ENCODE results near the gene MRPL45. TPM values are rescaled to one million over a fixed set of nuclear protein-coding genes. Genes with fewer than 3 reads are reported as not detected.

MRPL45 gene
- total RNA-seq, 3 donors from 2014 or later: 27.9 to 42.9 (median 36.8) TPM

DNA sequence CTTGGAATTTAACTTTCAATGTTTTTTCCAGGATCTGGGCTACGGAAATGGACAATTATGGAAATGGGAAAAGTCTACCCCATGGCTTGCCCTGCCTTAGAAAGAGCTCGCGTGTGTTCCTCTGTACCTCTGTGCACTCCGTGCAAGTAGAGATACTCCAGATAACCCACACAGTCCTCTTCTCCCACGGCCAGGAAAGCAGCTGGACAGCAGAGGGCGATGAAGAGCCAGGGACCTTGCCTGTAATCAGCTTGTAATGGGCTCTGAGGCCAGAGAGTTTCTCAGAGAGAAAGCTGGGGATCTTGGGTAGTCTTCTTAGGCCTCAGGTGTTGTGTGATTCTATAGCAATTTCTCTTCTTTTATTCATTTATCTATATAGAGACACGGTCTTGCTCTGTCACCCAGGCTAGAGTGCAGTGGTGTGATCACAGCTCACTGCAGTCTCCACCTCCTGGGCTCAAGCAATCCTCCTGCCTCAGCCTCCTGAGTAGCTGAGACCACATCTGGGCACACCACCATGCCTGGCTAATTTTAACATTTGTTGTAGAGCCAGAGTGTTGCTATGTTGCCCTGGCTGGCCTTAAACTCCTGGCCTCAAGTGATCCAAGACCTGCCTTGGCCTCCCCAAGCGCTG, 52.2 kb downstream of the MRPL45 start:
- H3K27me3 ChIP-seq: peaks cover 0 to under 1% of the 10 kb centered on the region in 2 donors
- TF ChIP-seq CTCF (IDR thresholded peaks at IDR 0.05) (peak; percentile 33 to 78 (median 76)), POLR2AphosphoS5 (IDR thresholded peaks at IDR 0.05) (peak in 1 of 3 donors; percentile 25), POLR2A (IDR thresholded peaks at IDR 0.05) (no peak)
- H3K9me3 ChIP-seq: no peaks in the 10 kb centered on the region
- intact Hi-C loops (cut with DNase I; ENCODE audit: low total_unique reads): loop anchor here (10.0 kb wide), 1 partner anchor 66 kb away; no protein-coding TSS in a partner anchor
- no peaks in the 10 kb centered on the region for H3K4me1 ChIP-seq
- H3K4me3 ChIP-seq: no peak overlapping the region
- peak; percentile 79 to 88 for DNase-seq (ENCODE audit: low spot score in 2 of 2)
- no peaks in the 10 kb centered on the region for H3K36me3 ChIP-seq
- H3K27ac ChIP-seq: peak overlapping the region in 1 of 2 donors; percentile 34

- DNase-seq (ENCODE audit: low spot score in 2 of 2): no peak
- Histone ChIP-seq H3K36me3 (no peaks in the 10 kb centered on the region), H3K27ac (no peak overlapping the region), H3K4me1 (peaks cover 0 to 4% of the 10 kb centered on the region in 2 donors), H3K27me3 (no peaks in the 10 kb centered on the region), H3K4me3 (no peak overlapping the region), H3K9me3 (no peaks in the 10 kb centered on the region)
- TF ChIP-seq POLR2A (IDR thresholded peaks at IDR 0.05) (no peak), POLR2AphosphoS5 (IDR thresholded peaks at IDR 0.05) (no peak)
- intact Hi-C loops (cut with DNase I; ENCODE audit: low total_unique reads): no loop called here
These were observed 53.1 kb downstream of the MRPL45 start for GRCh38 chr17:38350035-38350434.

GRCh38 chr17:38351412-38352222, 54.6 kb downstream of the MRPL45 start, which contains the start of gene SOCS7:
TSS of gene SOCS7 (plus strand) at chr17:38351844. CDS start at chr17:38352053, 209 bp downstream.
- Histone ChIP-seq H3K36me3 (no peaks in the 10 kb centered on the region), H3K9me3 (no peaks in the 10 kb centered on the region), H3K27me3 (no peaks in the 10 kb centered on the region), H3K4me3 (peak within 1 kb of the TSS; percentile 89 to 95 (median 92)), H3K4me1 (peaks cover 0 to 4% of the 10 kb centered on the region in 2 donors), H3K27ac (peak within 1 kb of the TSS; percentile 79 to 85)
- intact Hi-C loops (cut with DNase I; ENCODE audit: low total_unique reads): no loop called here
- peak; percentile 81 to 87 for DNase-seq (ENCODE audit: low spot score in 2 of 2)
- TF ChIP-seq CTCF (IDR thresholded peaks at IDR 0.05): no peak
- TF ChIP-seq POLR2A (IDR thresholded peaks at IDR 0.05): peak; percentile 21
- TF ChIP-seq POLR2AphosphoS5 (IDR thresholded peaks at IDR 0.05): peak; percentile 58 to 74 (median 70)

DNA sequence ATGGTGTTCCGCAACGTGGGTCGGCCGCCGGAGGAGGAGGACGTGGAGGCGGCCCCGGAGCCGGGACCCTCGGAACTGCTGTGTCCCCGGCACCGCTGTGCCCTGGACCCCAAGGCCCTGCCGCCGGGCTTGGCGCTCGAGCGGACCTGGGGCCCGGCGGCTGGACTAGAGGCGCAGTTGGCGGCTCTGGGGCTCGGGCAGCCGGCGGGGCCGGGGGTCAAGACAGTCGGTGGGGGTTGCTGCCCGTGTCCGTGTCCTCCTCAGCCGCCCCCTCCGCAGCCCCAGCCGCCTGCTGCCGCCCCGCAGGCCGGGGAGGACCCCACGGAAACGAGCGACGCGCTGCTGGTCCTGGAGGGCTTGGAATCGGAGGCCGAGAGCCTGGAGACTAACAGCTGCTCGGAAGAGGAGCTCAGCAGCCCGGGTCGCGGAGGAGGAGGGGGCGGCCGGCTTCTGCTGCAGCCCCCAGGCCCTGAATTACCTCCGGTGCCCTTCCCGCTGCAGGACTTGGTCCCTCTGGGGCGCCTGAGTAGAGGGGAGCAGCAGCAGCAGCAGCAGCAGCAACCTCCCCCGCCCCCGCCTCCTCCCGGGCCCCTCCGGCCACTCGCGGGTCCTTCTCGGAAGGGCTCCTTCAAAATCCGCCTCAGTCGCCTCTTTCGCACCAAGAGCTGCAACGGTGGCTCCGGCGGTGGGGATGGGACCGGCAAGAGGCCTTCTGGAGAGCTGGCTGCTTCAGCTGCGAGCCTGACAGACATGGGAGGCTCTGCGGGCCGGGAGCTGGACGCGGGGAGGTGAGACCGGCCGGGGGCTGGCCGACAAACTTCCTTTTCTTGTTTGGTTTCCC, 55.5 kb downstream of the MRPL45 start:
- H3K36me3 ChIP-seq: no peaks in the 10 kb centered on the region
- H3K4me3 ChIP-seq: peak overlapping the region; percentile 89 to 95 (median 92)
- no peaks in the 10 kb centered on the region for H3K27me3 ChIP-seq
- intact Hi-C loops (cut with DNase I; ENCODE audit: low total_unique reads): no loop called here
- peaks cover 0 to 4% of the 10 kb centered on the region in 2 donors for H3K4me1 ChIP-seq
- H3K27ac ChIP-seq: peak overlapping the region; percentile 79 to 85
- DNase-seq (ENCODE audit: low spot score in 2 of 2): no peak
- no peak for TF ChIP-seq POLR2A (IDR thresholded peaks at IDR 0.05)
- no peak for TF ChIP-seq CTCF (IDR thresholded peaks at IDR 0.05)
- TF ChIP-seq POLR2AphosphoS5 (IDR thresholded peaks at IDR 0.05): no peak
- no peaks in the 10 kb centered on the region for H3K9me3 ChIP-seq

GRCh38 chr17:38353086-38353604, 56.2 kb downstream of the MRPL45 start:
- intact Hi-C loops (cut with DNase I; ENCODE audit: low total_unique reads): no loop called here
- H3K27ac ChIP-seq: peak overlapping the region in 1 of 2 donors; percentile 85
- no peaks in the 10 kb centered on the region for H3K36me3 ChIP-seq
- peaks cover 0 to 4% of the 10 kb centered on the region in 2 donors for H3K4me1 ChIP-seq
- peak overlapping the region; percentile 89 to 95 (median 92) for H3K4me3 ChIP-seq
- no peak for DNase-seq (ENCODE audit: low spot score in 2 of 2)
- no peaks in the 10 kb centered on the region for H3K9me3 ChIP-seq
- TF ChIP-seq CTCF (IDR thresholded peaks at IDR 0.05): no peak
- no peak for TF ChIP-seq POLR2AphosphoS5 (IDR thresholded peaks at IDR 0.05)
- no peak for TF ChIP-seq POLR2A (IDR thresholded peaks at IDR 0.05)
- no peaks in the 10 kb centered on the region for H3K27me3 ChIP-seq

All from breast epithelium (tissue), 4 donors.